GM18498 (cell line): ENCODE measurements around the gene IFNAR1.

Experiments used
- ATAC-seq: cut with Tn5 transposase; IDR thresholded peaks from one replicate; pipeline ENCODE4 v1.9.1; 2021; ENCODE audit warnings: mild to moderate bottlenecking, moderate library complexity; ENCODE audit not compliant: unreplicated experiment

Gene IFNAR1

DNA sequence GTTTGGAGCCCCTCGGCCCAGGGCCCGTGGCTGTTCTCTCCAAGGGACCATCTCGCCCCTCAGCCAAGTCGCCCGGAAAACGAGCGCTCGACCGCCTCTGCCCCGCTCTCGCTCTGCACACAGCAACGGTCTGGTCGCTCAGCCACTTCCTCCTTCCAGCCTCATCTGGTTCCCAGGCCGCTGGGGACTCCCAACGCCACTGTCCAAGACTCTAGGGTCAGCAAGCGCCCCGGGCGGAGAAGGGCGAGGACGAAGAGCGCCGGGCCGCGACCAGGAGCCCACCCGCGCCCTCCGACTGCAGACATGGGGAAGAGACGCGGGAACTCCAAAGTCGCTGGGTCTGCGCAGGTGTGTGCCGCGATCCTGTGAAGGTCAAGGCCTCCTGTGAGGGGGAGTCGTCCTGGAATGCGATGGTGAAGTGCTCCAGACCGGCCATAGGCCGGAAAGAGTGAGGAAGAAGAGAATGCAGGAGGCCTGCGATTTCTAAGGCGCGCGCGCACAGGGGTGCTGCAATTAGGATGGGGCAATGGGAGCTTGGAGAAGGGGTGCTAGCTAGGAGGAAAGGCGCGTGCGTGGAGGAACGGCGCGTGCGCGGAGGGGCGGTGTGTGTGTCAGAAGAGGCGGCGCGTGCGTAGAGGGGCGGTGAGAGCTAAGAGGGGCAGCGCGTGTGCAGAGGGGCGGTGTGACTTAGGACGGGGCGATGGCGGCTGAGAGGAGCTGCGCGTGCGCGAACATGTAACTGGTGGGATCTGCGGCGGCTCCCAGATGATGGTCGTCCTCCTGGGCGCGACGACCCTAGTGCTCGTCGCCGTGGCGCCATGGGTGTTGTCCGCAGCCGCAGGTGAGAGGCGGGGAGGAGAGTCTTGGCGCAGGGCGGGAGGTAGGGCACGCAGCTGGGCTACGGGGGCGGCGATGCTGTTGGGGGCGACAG, at the start of gene IFNAR1:
Gene IFNAR1 (plus strand): TSS at position 680 of the 931 bp plus-strand sequence. CDS start 86 bp downstream, at position 766.
- ATAC-seq = peak; percentile 80

DNA sequence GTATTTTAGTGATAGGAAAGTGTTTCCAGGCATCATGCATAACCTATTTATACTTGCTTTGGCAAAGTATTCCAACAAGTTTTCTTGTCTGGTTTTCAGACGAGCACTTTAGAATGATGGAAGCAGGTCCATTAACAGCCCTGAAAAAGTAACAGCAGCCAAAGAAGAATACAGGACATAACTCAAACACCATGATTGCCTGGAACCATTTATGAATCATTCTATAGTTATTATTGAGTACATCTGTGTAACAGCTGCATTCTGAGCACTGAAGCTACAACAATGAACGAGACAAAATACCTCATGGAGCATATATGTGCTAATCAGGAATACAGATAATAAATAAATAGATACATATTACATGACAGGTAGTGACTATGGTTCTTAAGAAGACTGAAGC, 46.0 kb upstream of the IFNAR1 start:
- no peak for ATAC-seq

DNA sequence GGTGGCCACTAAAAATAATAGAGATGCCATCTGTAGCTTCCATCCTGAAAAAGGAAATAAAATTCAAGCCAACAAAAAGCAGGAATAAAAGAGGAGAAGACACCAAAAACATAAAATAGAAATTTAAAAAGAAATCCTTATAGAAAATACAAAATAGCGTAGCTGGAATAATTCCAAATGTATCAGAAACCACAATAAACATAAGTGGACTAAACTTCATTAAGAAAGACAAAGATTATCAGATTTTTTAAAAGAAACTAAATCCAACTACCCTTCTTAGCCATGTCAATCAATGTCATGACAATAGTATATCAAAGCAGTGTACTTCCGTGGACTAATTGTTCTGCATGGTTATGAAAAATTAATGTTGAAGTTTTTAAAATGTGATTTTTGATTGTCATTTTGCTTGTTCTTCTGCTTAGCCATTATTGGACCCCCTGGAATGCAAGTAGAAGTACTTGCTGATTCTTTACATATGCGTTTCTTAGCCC, 45.4 kb upstream of the IFNAR1 start:
- ATAC-seq = no peak

DNA sequence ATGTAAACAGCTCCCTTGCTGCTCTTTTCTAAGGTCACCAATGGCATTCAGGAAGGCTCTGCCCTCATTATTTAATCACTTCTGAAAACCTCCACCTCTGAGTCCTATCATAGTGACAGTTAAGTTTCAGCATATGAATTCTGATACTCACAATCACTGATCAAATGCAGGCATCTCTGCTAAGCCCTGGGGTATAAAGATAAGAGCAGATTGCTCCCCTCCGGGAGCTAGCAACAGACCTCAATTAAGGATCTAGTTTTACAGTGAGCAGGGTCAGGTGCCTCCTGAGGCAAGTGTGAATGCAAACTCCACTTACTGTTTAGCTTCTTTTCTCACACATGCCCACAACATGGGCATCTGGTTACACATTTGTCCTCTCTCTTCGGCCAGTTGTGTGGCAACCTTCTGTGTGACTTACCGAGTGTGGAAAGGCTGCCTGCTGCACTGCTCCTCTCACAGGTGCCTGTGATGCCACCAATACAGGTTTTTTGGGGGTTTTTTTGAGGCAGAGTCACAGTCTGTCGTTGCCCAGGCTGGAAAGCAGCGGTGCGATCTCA, 43.6 kb upstream of the IFNAR1 start:
- no peak for ATAC-seq

DNA sequence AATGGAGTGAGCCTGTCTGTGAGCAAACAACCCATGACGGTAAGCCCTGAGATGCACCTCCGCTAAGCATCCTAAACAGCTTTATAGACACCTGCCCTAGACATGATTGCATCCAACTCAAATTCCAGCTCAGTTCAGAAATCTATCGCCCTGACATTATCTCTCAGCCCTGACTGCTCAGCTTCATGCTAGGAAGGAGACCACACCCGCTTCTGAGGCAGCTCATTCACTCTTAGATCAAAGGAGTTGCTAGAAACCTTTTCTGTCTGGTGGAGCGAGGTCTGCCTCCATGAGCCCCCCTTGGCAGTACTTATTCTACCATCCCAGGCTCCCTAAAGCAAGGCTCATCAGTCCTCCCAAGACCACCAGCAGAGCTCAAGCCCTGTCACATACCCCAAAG, 41.6 kb upstream of the IFNAR1 start:
- no peak for ATAC-seq

DNA sequence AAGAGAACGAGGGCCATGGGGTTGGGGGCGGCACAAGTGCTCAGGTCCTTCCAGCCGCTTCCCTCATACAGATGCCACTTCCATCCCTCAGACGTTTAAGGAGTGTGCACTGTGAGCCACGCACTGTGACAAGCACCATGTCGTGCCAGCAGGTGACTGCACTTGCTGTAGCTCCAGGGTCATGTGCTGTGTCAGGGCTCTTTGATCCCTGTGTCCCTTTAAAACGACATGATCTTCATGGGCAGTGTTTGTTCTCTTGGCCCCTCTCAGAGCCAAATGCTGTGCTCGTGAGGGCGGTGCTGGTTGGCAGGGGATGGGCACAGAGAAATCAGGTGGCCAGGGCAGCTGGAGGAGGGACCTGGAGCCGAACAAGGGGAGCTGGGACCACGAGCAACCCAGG, 38.7 kb upstream of the IFNAR1 start:
- ATAC-seq = no peak

DNA sequence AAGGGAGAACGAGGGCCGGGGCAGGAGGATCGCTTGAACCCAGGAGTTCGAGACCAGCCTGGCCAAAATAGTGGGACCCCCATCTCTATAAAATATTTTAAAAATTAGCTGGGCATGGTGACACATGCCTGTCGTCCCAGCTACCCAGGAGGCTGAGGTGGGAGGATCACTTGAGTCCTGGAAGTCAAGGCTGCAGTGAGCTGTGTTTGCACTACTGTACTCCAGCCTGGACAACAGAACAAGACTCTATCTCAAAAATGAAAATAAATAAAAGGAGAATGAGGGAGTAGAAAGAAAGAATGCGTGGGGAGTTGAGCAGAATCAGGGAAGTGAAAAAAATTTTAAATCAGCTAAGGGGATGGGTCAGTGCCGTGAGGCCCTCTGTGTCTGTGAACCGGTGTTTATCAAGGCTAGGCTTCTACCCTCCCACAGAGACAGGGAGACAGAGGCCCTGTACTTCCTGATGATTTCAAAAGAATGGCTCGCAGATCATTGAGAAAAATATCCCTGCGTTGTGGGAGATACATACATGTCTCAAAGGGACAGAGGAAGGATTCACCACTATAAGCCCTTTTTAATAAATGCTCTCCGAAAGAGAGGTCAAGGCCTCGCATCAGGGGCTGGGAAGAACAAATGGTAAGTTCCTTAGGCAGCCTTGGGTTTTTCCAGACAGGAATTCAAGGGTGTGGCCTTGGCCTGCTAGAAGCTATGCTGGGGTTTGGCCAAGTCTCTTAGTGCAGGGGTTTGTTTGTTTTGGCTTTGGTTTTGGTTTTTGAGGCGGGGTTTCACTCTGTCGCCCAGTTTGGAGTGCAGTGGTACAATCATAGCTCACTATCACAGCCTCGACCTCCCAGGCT, 37.9 kb upstream of the IFNAR1 start:
- no peak for ATAC-seq

DNA sequence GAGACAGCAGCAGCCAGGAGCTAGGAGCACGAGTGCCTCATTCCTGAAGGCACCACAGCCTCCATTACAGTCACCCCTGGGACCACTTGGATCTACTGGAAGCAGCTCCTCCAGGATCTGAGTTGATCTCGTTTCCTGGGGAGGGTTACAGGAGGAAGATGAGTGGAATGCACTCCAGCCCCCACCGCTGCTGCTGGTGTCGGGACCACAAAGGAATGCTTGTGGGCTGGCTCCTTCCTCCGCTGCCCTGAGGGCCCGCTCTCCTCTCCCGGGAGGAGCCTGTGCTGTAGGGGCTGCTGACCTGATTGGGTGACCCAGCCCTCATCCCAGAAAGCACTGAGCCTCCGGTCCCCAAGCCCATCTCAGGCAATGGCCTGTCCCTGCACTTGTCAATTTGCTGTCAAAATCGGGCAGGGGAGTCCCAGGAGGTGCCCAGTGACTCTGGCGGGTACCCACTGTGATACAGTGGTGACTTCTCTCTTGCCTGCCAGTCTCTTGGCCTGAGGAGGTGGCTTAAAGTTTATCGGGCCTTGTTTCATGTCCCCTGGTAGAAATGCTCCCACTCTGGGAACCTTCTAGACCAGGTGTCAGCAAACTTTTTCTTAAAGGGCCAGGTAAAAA, 35.5 kb upstream of the IFNAR1 start:
- ATAC-seq = no peak

DNA sequence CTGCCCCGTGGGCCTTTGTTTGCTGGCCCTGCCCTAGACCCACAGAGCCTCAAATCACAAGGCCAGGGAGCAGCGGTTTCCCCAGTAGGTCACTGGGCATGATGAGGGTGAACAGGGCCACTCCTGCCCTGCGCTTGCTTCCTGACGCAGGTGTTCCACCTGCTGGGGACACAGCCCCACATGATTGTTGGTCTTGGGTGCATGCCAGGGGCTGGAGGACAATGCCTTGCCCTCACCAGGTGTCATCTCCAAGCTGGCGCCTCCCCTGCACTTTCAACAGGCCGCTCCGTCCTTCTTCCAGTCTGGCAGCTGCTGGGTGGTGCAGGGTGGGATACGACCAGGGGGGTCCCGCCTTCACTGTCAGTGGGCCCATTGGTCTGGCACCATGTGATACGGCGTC, 34.3 kb upstream of the IFNAR1 start:
- ATAC-seq = no peak

DNA sequence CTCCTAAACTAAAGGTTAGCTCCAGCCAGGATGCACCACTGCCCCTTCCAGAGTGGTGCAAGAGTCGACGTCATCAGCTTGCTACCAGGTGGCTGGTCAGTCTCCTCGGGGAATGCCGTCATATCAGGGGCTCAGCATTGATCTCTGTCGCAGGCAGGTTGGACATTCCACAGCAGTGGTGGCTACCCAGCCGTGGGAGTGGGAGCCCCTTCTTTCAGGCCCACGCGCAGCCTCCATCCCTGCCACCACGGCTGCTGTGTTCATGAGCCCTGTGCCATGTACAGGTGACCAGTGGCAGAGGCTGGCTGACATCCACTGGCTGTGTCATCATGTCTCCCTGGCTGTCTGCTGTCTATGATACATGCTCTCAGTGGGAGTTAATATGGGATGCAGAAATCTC, 33.1 kb upstream of the IFNAR1 start:
- no peak for ATAC-seq

DNA sequence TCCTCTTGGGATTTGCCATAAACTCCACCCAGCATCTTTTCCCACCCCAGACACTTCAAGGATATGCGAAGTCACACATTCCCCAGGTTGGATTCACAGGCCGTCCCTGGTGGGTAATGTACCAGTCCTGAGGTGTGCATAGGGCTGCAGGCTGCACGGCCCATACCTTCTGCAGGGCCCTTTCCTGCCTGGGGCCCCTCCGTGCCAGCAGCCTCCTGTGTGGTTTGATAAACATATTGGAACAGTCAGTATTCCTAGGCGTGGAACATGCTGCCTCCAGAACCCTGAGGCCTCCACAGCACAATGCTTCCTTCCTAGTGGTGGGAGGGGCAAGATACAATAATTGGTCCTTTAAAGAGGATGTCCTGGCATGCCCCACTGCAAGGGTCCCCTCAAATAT, 32.0 kb upstream of the IFNAR1 start:
- ATAC-seq = no peak

DNA sequence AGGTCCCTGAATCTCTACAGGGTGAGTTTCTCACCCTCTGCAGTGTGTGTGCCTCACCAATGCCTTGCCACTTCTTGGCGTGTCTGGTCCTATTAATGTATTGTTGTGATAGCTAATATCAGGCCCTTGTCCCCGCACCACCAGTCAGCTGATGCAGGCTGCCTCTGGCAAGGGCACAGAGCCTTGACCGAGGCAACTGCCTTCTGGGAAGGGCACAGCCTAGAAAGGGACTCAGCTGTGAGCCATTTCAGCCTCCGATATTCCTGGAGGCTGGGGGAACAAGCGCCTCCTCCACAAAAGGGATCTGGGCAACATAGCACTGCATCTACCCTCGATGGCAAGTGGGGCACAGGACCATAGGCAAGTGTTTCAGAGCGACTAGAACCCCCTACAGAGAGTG, 31.6 kb upstream of the IFNAR1 start:
- ATAC-seq = no peak

DNA sequence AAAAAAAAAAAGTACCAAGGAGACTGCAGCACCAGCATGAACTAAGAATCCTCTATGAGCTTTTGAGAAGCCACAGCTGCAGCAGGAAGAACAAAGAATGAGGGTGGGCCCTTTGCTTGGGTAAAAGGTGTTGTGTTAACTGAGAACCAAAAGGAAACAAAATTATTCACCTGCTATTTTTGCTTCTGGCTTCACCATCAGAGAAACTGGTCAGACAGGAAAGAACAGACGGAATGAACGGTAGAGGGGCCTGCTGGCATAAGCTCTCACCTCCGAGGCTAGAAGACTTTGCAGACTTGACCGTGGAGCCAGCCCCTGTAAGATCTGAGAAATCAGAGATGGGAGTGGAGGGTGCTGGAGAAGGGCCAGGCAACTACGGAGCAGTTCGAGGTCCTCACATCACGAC, 31.0 kb upstream of the IFNAR1 start:
- ATAC-seq = no peak

DNA sequence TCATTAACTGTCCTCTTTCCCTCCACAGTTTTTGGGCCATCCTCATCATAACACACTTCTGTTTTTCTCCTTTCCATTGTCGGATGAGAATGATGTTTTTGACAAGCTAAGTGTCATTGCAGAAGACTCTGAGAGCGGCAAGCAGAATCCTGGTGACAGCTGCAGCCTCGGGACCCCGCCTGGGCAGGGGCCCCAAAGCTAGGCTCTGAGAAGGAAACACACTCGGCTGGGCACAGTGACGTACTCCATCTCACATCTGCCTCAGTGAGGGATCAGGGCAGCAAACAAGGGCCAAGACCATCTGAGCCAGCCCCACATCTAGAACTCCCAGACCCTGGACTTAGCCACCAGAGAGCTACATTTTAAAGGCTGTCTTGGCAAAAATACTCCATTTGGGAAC, 28.6 kb upstream of the IFNAR1 start:
- no peak for ATAC-seq

DNA sequence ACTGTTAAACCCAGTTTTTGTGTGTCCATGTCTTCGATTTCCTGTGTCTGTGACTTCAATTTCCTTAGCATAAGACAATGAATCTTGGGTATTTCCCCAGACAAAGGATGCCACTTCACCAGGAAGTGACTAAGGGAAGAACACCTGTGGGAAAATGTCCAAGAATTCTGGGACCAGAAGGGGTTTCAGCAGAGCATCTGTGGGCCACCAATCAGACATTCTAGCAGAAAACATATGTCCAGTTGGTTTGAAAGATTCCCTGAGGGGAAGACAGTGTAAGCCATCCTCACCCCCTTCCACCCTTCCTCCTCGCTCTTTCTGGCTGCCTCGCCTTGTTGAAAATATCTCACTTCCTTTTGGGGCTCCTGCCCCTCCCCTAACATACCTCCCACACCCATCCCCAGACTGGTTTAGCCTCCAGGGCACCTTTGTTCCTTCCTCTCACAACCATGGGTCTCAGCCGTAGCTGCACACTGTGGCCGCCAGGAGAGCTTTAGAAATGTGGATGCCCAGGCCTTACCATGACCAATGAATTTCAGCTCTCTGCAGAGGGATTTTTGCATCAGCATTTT, 25.5 kb upstream of the IFNAR1 start:
- ATAC-seq = peak; percentile 82

DNA sequence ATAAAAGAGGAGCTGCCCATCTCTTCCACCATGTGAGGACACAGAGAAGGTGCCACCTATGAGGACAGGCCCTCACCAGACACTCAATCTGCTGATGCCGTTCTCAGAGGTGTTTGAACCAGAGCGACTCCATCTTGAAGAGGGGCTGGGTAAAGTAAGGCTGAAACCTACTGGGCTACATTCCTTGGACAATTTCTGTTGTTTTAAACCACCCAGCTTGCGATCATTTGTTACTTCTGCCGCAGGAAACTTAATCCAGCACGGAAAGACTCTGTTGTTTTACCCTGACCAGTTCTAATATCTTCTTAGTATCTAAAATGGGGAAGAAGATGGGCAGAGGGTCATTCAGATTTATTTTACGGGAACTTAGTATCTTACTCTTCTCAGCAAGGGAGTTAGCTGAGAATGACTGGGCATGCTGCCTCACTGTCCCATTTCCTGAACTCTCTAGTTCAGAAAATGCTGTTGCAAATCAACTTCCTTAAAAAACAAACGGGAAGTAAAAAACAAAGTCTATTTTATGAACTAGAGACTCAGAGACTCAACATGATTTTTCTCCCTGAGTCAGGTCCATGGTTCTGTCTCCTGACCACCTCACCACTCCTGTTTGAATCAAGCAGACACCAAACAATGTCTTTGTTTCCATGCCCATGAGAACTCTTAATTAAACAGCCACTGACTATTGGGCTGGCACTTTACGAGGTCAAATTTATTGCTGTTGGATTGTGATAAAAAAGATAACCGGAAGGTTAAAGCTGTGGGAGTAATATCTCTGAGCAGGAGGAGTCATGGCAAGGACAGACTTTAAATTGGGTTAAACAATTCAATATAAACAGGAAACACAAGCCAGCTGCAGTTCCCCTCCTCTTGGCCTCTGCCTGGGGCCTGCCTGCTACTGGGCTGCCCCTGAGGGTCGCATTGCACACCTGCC, 23.8 kb upstream of the IFNAR1 start:
- ATAC-seq = no peak

DNA sequence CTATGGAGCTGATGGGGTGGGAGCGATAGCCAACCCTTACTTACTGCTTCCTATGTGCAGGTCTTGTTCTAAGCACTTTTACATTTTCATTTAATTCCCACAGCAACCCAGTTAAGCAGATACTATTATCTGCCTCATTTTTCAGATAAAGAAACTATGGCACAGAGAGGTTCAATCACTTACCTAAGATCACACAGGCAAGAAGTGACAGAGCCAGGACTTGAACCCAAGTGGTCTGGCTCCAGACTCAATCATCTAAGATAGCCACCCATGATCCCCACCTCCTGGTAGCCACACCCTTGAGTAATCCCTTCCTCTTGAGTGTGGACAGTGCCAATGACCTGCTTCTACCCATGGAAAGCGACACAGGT, 23.2 kb upstream of the IFNAR1 start:
- no peak for ATAC-seq

DNA sequence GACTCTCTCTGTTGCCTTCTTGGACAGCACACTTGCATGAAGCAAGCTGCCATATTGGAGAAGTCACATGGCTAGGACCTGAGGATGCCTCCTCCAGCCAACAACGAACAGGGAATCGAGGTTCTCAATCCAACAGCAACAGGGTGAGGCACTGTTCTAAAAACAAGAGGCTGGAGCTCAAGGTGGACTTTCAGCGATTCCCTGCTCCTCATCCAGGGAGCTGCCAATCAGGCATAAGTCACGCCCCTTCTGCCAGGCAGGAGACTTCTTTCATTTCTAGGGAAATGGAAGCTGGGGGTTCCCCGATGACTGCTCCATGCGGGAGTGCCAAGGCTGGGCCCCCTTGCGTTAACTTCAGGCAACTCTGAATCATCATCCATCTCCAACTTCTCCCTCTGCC, 22.7 kb upstream of the IFNAR1 start:
- ATAC-seq = no peak

DNA sequence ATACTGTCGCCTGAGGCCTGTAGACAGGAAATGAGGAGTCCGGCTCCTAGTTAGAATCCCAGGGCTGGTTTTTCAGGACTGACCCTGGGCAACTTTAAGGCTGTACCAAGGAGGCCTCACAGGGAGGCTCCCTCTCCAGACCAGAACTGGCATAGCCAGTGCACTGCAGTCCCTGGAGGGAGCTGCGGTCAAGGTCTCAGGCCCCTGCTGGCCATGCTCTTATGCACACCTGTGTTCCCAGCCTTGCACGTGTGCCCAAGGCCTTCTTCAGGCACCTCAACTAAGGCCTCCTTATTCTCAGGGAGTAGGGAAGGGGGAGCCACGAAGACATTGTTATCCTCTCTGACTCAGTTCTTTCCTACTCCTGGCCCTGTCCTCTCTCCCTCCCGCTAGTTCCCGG, 22.0 kb upstream of the IFNAR1 start:
- no peak for ATAC-seq

DNA sequence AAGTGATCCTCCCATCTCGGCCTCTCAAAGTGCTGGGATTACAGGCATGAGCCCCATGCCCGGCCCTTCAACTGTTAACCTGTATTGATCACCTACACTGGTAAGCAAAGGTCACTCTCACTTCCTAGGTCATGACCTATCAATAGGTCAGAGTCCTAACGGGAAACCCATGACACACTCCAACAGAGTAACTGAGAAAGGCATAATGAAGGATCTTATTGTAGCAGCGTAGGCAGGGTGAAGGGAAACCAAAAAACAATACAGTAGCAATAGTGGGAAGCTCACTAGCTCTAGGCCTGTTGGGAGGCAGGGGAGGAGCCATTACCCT, 19.5 kb upstream of the IFNAR1 start:
- ATAC-seq = no peak
